Activated T-cell treated with anti-CD3 and anti-CD28 coated beads for 1 hour (primary cell): ENCODE results near the gene SORD.
"Not testable (repeated sequence)": the region's sequence is repeated elsewhere in the genome, so short reads cannot be mapped to it uniquely, and the experiment has no call there.

Experiments
- DNase-seq: peaks from one replicate; pipeline ENCODE4 v3.0.0-alpha.2; 2020; ENCODE audit warnings: low read depth

Gene SORD

GRCh38 chr15:45024649-45025048, 1.7 kb downstream of the SORD start:
- not testable (repeated sequence) for DNase-seq

- not testable (repeated sequence) for DNase-seq
Measured at GRCh38 chr15:45025627-45026026, 2.6 kb downstream of the SORD start.

- DNase-seq: no peak
Measured at GRCh38 chr15:45026651-45027190, 3.7 kb downstream of the SORD start.

- no peak for DNase-seq
Measured at GRCh38 chr15:45027220-45027619, 4.2 kb downstream of the SORD start.

GRCh38 chr15:45030743-45031142, 7.7 kb downstream of the SORD start:
- DNase-seq: no peak

- not testable (repeated sequence) for DNase-seq
Measured at GRCh38 chr15:45031522-45032028, 8.6 kb downstream of the SORD start.

GRCh38 chr15:45032501-45032900, 9.5 kb downstream of the SORD start:
- DNase-seq: not testable (repeated sequence)

GRCh38 chr15:45034087-45034486, 11.1 kb downstream of the SORD start:
- not testable (repeated sequence) for DNase-seq

GRCh38 chr15:45034600-45035375, 11.8 kb downstream of the SORD start:
- not testable (repeated sequence) for DNase-seq

- DNase-seq: peak; percentile 64
Measured at GRCh38 chr15:45036812-45037781, 14.1 kb downstream of the SORD start.

GRCh38 chr15:45037936-45038335, 14.9 kb downstream of the SORD start:
- no peak for DNase-seq

GRCh38 chr15:45040396-45040795, 17.4 kb downstream of the SORD start:
- not testable (repeated sequence) for DNase-seq

- not testable (repeated sequence) for DNase-seq
Measured at GRCh38 chr15:45041538-45041937, 18.5 kb downstream of the SORD start.

- not testable (repeated sequence) for DNase-seq
Measured at GRCh38 chr15:45042859-45043258, 19.9 kb downstream of the SORD start.

GRCh38 chr15:45044270-45044669, 21.3 kb downstream of the SORD start:
- DNase-seq: not testable (repeated sequence)

GRCh38 chr15:45048449-45048793, 25.4 kb downstream of the SORD start:
- DNase-seq: not testable (repeated sequence)

GRCh38 chr15:45048794-45049631, 26.0 kb downstream of the SORD start:
- DNase-seq: no peak

GRCh38 chr15:45050587-45050986, 27.6 kb downstream of the SORD start:
- DNase-seq: no peak

- DNase-seq: not testable (repeated sequence)
Measured at GRCh38 chr15:45052676-45053075, 29.7 kb downstream of the SORD start.

GRCh38 chr15:45058690-45059675, 36.0 kb downstream of the SORD start:
- not testable (repeated sequence) for DNase-seq
